ENCODE data around the gene DEFB132.

DNA sequence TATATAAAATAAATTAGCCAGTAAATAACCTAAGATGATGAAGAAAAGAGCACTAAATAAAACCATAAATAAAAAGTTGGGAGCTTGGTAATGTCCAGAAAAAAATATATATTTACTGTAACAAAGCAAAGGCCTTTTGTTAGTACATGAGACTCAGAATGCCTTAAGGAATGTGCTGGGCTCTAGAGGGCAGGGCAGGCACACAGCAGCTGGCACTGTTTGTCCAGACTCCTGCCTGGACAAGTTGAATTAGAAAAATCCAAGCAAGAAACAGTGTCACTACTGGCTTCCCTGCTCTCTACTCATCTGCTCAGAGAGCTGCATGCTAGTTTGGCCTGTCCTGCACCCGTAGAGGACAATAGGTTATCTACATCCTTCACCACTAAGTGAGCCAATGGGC, 21.6 kb upstream of the DEFB132 start:
- no peak for TF ChIP-seq EZH2 (IDR thresholded peaks at IDR 0.05)
- TF ChIP-seq POLR2AphosphoS5 (IDR thresholded peaks at IDR 0.05; ENCODE audit: borderline replicate concordance, low read depth, low read length): no peak

All from SK-N-MC (cell line).